Upper lobe of left lung (tissue), 4 donors: ENCODE measurements around the gene CRYBG1.

Source experiments
- POLR2AphosphoS5 ChIP-seq, 2 donors: sonication (generic); formaldehyde crosslinking; IDR thresholded peaks; one replicate each; pipeline ENCODE4 v1.5.1; 2017; ENCODE audit warnings: antibody characterized with exemption in 2 of 2
- TF ChIP-seq, protein P1 (sequence below), 6 experiments: fragments of 450-650 bp in 4 of 6; fragments of 200-600 bp in 2 of 6; sonication (generic) in 2 of 6; IDR thresholded peaks; one replicate each; pipeline ENCODE4 v1.5.1; 2016 to 2019; ENCODE audit warnings: antibody characterized with exemption in 6 of 6

- TF ChIP-seq, protein P1, sequence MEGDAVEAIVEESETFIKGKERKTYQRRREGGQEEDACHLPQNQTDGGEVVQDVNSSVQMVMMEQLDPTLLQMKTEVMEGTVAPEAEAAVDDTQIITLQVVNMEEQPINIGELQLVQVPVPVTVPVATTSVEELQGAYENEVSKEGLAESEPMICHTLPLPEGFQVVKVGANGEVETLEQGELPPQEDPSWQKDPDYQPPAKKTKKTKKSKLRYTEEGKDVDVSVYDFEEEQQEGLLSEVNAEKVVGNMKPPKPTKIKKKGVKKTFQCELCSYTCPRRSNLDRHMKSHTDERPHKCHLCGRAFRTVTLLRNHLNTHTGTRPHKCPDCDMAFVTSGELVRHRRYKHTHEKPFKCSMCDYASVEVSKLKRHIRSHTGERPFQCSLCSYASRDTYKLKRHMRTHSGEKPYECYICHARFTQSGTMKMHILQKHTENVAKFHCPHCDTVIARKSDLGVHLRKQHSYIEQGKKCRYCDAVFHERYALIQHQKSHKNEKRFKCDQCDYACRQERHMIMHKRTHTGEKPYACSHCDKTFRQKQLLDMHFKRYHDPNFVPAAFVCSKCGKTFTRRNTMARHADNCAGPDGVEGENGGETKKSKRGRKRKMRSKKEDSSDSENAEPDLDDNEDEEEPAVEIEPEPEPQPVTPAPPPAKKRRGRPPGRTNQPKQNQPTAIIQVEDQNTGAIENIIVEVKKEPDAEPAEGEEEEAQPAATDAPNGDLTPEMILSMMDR (IDR thresholded peaks at IDR 0.05): no peak
- no peak for TF ChIP-seq POLR2AphosphoS5 (IDR thresholded peaks at IDR 0.05)
These were observed 113.9 kb downstream of the CRYBG1 start for GRCh38 chr6:106474466-106474865.
